PC-3 (cell line): Measurements from ENCODE around the gene HLA-DRA. TPM values are rescaled to one million over a fixed set of nuclear protein-coding genes. Genes with fewer than 3 reads are reported as not detected.

ENCODE experiments used
- ATAC-seq: fragments of 200-7000 bp; cut with Tn5 transposase; 2 replicates; pipeline ENCODE4 v1.9.1; 2020; ENCODE audit warnings: mild to moderate bottlenecking, moderate library complexity
- BruUV-seq: library from RNA; stranded (reverse); fragments of 400-500 nt; replicated peaks from 2 replicates; lab custom pipeline; 2021; lab: Mats Ljungman, UMichigan
- CTCF ChIA-PET: fragments of 300-600 bp; sonication (Branson Sonifier 250); formaldehyde crosslinking; loops from one replicate; lab custom pipeline; 2022; ENCODE audit warnings: antibody characterized with exemption; lab: Charles Lee
- POLR2A ChIA-PET: fragments of 300-600 bp; sonication (Branson Sonifier 250); formaldehyde crosslinking; loops from one replicate; lab custom pipeline; 2022; ENCODE audit warnings: antibody characterized with exemption; ENCODE audit not compliant: unreplicated experiment; lab: Charles Lee
- DNase-seq: peaks from one replicate; pipeline ENCODE4 v3.0.0-alpha.2; 2015
- H2AFZ ChIP-seq: fragments of 300-600 bp; sonication (generic); 2 replicates; pipeline ENCODE4 v1.6.0; 2016; ENCODE audit warnings: antibody characterized with exemption, low read length
- H3F3A ChIP-seq: fragments of 300-600 bp; sonication (generic); one replicate; pipeline ENCODE4 v1.6.0; 2017; ENCODE audit warnings: antibody characterized with exemption, low read length, control low read depth, mild to moderate bottlenecking; ENCODE audit not compliant: unreplicated experiment
- H3K27ac ChIP-seq: fragments of 300-600 bp; sonication (generic); 2 replicates; pipeline ENCODE4 v1.5.1; 2016; ENCODE audit warnings: mild to moderate bottlenecking, low read length
- H3K27me3 ChIP-seq: fragments of 300-600 bp; sonication (generic); 2 replicates; pipeline ENCODE4 v1.6.1; 2016; ENCODE audit warnings: low read length, mixed read lengths
- H3K36me3 ChIP-seq: fragments of 300-600 bp; sonication (generic); 2 replicates; pipeline ENCODE4 v1.6.1; 2016; ENCODE audit warnings: low read depth, mixed run types, low read length, mixed read lengths
- H3K4me1 ChIP-seq: fragments of 300-600 bp; sonication (generic); 2 replicates; pipeline ENCODE4 v1.5.1; 2016; ENCODE audit warnings: low read length; ENCODE audit not compliant: insufficient read depth
- H3K4me2 ChIP-seq: fragments of 300-600 bp; sonication (generic); 2 replicates; pipeline ENCODE4 v1.6.0; 2016; ENCODE audit warnings: low read length
- H3K4me3 ChIP-seq: fragments of 300-600 bp; sonication (generic); 2 replicates; pipeline ENCODE4 v1.5.1; 2016; ENCODE audit warnings: mild to moderate bottlenecking, low read length, mixed read lengths
- H3K79me2 ChIP-seq: fragments of 300-600 bp; sonication (generic); 2 replicates; pipeline ENCODE4 v1.6.1; 2017; ENCODE audit warnings: low read length, mixed read lengths
- H3K9ac ChIP-seq: fragments of 300-600 bp; sonication (generic); 2 replicates; pipeline ENCODE4 v1.6.0; 2016; ENCODE audit warnings: mild to moderate bottlenecking, low read length
- H3K9me2 ChIP-seq: fragments of 300-600 bp; sonication (generic); replicated peaks from 2 replicates; pipeline ENCODE4 v1.6.1; 2016; ENCODE audit warnings: mixed run types, low read length, mixed read lengths
- H3K9me3 ChIP-seq: fragments of 300-600 bp; sonication (generic); 2 replicates; pipeline ENCODE4 v1.6.1; 2016; ENCODE audit warnings: low read length, mixed read lengths
- H4K20me1 ChIP-seq: fragments of 300-600 bp; sonication (generic); 2 replicates; pipeline ENCODE4 v1.6.1; 2016; ENCODE audit warnings: low read length, mixed read lengths
- CTCF ChIP-seq: fragments of 300-600 bp; sonication (generic); conservative IDR thresholded peaks from 2 replicates; pipeline ENCODE4 v1.5.1; 2017; ENCODE audit warnings: antibody characterized with exemption, low read depth, mild to moderate bottlenecking, low read length
- EZH2 ChIP-seq: fragments of 300-600 bp; sonication (generic); IDR thresholded peaks from one replicate; pipeline ENCODE4 v1.6.1; 2017; ENCODE audit warnings: antibody characterized with exemption, mild to moderate bottlenecking, low read length; ENCODE audit not compliant: unreplicated experiment
- EZH2phosphoT487 ChIP-seq: fragments of 300-600 bp; sonication (generic); IDR thresholded peaks from 2 replicates; pipeline ENCODE4 v1.6.1; 2018; ENCODE audit warnings: mild to moderate bottlenecking, antibody characterized with exemption, low read length, borderline replicate concordance
- intact Hi-C: fragments of 100-400 bp; cut with micrococcal nuclease; formaldehyde crosslinking; loops from 2 replicates; pipeline ENCODE4 v1.9.0; 2023
- total RNA-seq: library from RNA; depleted of rRNA; stranded (reverse); fragments of >200 nt; gene quantifications from 2 replicates; pipeline ENCODE4 v1.2.3, GENCODE V29; 2014

Gene HLA-DRA
- total RNA-seq, 1 experiment from 2014 or later, result not detected

- BruUV-seq, result no TSS peak
- ChIA-PET POLR2A (no interaction called here), CTCF (no interaction called here)
- H3K79me2 ChIP-seq, result no peaks in the 10 kb centered on the region
- no peaks in the 10 kb centered on the region for H4K20me1 ChIP-seq
- DNase-seq, result no peak
- peaks cover 56% of the 10 kb centered on the region for H3K27me3 ChIP-seq
- TF ChIP-seq EZH2phosphoT487 (no peak), CTCF (no peak), EZH2 (no peak)
- no peak overlapping the region for H2AFZ ChIP-seq
- no peaks in the 10 kb centered on the region for H3F3A ChIP-seq
- H3K36me3 ChIP-seq, result no peaks in the 10 kb centered on the region
- no peak overlapping the region for H3K9ac ChIP-seq
- no peaks in the 10 kb centered on the region for H3K4me1 ChIP-seq
- H3K9me3 ChIP-seq, result no peaks in the 10 kb centered on the region
- no peak overlapping the region for H3K4me2 ChIP-seq
- H3K27ac ChIP-seq, result no peak overlapping the region
- H3K9me2 ChIP-seq, result no peaks in the 10 kb centered on the region
- intact Hi-C loops, result no loop called here
- no peak overlapping the region for H3K4me3 ChIP-seq
- ATAC-seq, result no peak
Measured at GRCh38 chr6:32475392-32476206, 35.9 kb downstream of the HLA-DRA start.

- intact Hi-C loops, result no loop called here
- Histone ChIP-seq H3K4me3 (no peak overlapping the region), H3K79me2 (no peaks in the 10 kb centered on the region), H3K9me2 (no peaks in the 10 kb centered on the region), H3K27me3 (peaks cover 49% of the 10 kb centered on the region), H3K36me3 (no peaks in the 10 kb centered on the region), H4K20me1 (no peaks in the 10 kb centered on the region), H3K4me1 (no peaks in the 10 kb centered on the region), H3K27ac (no peak overlapping the region), H3K9ac (no peak overlapping the region), H3K9me3 (no peaks in the 10 kb centered on the region), H2AFZ (no peak overlapping the region), H3F3A (no peaks in the 10 kb centered on the region), H3K4me2 (no peak overlapping the region)
- TF ChIP-seq EZH2, result no peak
- POLR2A ChIA-PET, result no interaction called here
- ATAC-seq, result no peak
- CTCF ChIA-PET, result no interaction called here
- no peak for DNase-seq
- BruUV-seq, result no TSS peak
Measured at GRCh38 chr6:32483968-32484613, 44.4 kb downstream of the HLA-DRA start.

- POLR2A ChIA-PET, result no interaction called here
- Histone ChIP-seq H3K9me2 (no peaks in the 10 kb centered on the region), H3K36me3 (no peaks in the 10 kb centered on the region), H2AFZ (no peak overlapping the region), H3K79me2 (no peaks in the 10 kb centered on the region), H3K4me2 (no peak overlapping the region), H3K27ac (no peak overlapping the region), H3K27me3 (peaks cover 48% of the 10 kb centered on the region), H3F3A (no peaks in the 10 kb centered on the region), H3K4me3 (no peak overlapping the region), H3K9ac (no peak overlapping the region), H4K20me1 (no peaks in the 10 kb centered on the region), H3K4me1 (no peaks in the 10 kb centered on the region), H3K9me3 (no peaks in the 10 kb centered on the region)
- intact Hi-C loops, result no loop called here
- CTCF ChIA-PET, result no interaction called here
- no peak for ATAC-seq
- no TSS peak for BruUV-seq
- DNase-seq, result no peak
- no peak for TF ChIP-seq CTCF
- no peak for TF ChIP-seq EZH2
- TF ChIP-seq EZH2phosphoT487, result no peak
Measured at GRCh38 chr6:32484614-32484998, 44.9 kb downstream of the HLA-DRA start.
